Astrocyte (in vitro differentiated cells and primary cell): ENCODE data around the gene PIGL. TPM values are rescaled to one million over a fixed set of nuclear protein-coding genes. Genes with fewer than 3 reads are reported as not detected.

Source experiments
- DNase-seq: peaks from one replicate; pipeline ENCODE4 v3.0.0-alpha.2; 2010; ENCODE audit warnings: low read depth
- FAIRE-seq: peaks from 2 replicates; lab custom pipeline; 2011; peaks lifted over from hg19 to GRCh38; lab: Jason Lieb, UNC
- H2AFZ ChIP-seq: 2 replicates; pipeline ENCODE4 v1.6.0; 2012; ENCODE audit warnings: low read depth, low read length, inconsistent platforms
- H3K27ac ChIP-seq: 2 replicates; pipeline ENCODE4 v1.5.1; 2011; ENCODE audit warnings: low read depth, low read length, inconsistent platforms
- H3K27me3 ChIP-seq: 2 replicates; pipeline ENCODE4 v1.6.0; 2011; ENCODE audit warnings: low read length, inconsistent platforms; ENCODE audit not compliant: insufficient read depth
- H3K36me3 ChIP-seq: 2 replicates; pipeline ENCODE4 v1.5.1; 2011; ENCODE audit warnings: low read length, inconsistent platforms; ENCODE audit not compliant: insufficient read depth
- H3K4me1 ChIP-seq: 2 replicates; pipeline ENCODE4 v1.5.1; 2011; ENCODE audit warnings: low read length, inconsistent platforms; ENCODE audit not compliant: insufficient read depth
- H3K4me2 ChIP-seq: 2 replicates; pipeline ENCODE4 v1.6.0; 2012; ENCODE audit warnings: low read length, inconsistent platforms
- H3K4me3 ChIP-seq: 2 replicates; pipeline ENCODE4 v1.5.1; 2011; ENCODE audit warnings: low read depth, mild to moderate bottlenecking, low read length, inconsistent platforms; ENCODE audit not compliant: insufficient read depth
- H3K79me2 ChIP-seq: 2 replicates; pipeline ENCODE4 v1.6.0; 2012; ENCODE audit warnings: mild to moderate bottlenecking, low read length, inconsistent platforms; ENCODE audit not compliant: insufficient read depth
- H3K9ac ChIP-seq: 2 replicates; pipeline ENCODE4 v1.6.0; 2012; ENCODE audit warnings: mild to moderate bottlenecking, low read length, inconsistent platforms
- H3K9me3 ChIP-seq: 2 replicates; pipeline ENCODE4 v1.5.1; 2012; ENCODE audit warnings: low read depth, mild to moderate bottlenecking, low read length, inconsistent platforms; ENCODE audit not compliant: insufficient read depth
- H4K20me1 ChIP-seq: 2 replicates; pipeline ENCODE4 v1.6.0; 2012; ENCODE audit warnings: low read length, inconsistent platforms; ENCODE audit not compliant: insufficient read depth
- H3K27ac Mint-ChIP-seq: one replicate; pipeline ENCODE4 v1.8.0; 2021; ENCODE audit warnings: mild to moderate bottlenecking, mixed read lengths; ENCODE audit not compliant: unreplicated experiment
- H3K27me3 Mint-ChIP-seq: one replicate; pipeline ENCODE4 v1.8.0; 2021; ENCODE audit warnings: low read depth, mixed read lengths; ENCODE audit not compliant: unreplicated experiment
- H3K36me3 Mint-ChIP-seq: one replicate; pipeline ENCODE4 v1.8.0; 2021; ENCODE audit warnings: low read depth, mixed read lengths; ENCODE audit not compliant: unreplicated experiment
- H3K4me1 Mint-ChIP-seq: one replicate; pipeline ENCODE4 v1.8.0; 2021; ENCODE audit warnings: low read depth, mixed read lengths; ENCODE audit not compliant: unreplicated experiment
- H3K4me3 Mint-ChIP-seq: one replicate; pipeline ENCODE4 v1.8.0; 2021; ENCODE audit warnings: mild to moderate bottlenecking, moderate library complexity, mixed read lengths; ENCODE audit not compliant: unreplicated experiment
- H3K9me3 Mint-ChIP-seq: one replicate; pipeline ENCODE4 v1.8.0; 2021; ENCODE audit warnings: mild to moderate bottlenecking, mixed read lengths; ENCODE audit not compliant: unreplicated experiment
- CTCF ChIP-seq: IDR thresholded peaks from 2 replicates; pipeline ENCODE4 v1.5.1; 2011; ENCODE audit warnings: low read depth, mild to moderate bottlenecking, inconsistent platforms, low read length, moderate library complexity; ENCODE audit not compliant: insufficient read depth
- EZH2 ChIP-seq: IDR thresholded peaks from 2 replicates; pipeline ENCODE4 v1.6.1; 2012; ENCODE audit warnings: mild to moderate bottlenecking, low read length, inconsistent platforms; ENCODE audit not compliant: insufficient read depth
- total RNA-seq: library from RNA; stranded (reverse); gene quantifications from 2 replicates; pipeline ENCODE4 v1.2.1, GENCODE V29; 2021

Gene PIGL
- total RNA-seq, 1 donor from 2014 or later, result 21.9 TPM

- peaks cover 14% of the 10 kb centered on the region for H3K36me3 ChIP-seq
Measured at GRCh38 chr17:16348586-16348985, 131.6 kb downstream of the PIGL start.

GRCh38 chr17:16349431-16349830 is 132.4 kb downstream of the PIGL start:
- H3K27ac Mint-ChIP-seq, result no peak overlapping the region
- Histone ChIP-seq H3K4me2 (no peak overlapping the region), H3K36me3 (peaks cover 14% of the 10 kb centered on the region), H3K9me3 (no peaks in the 10 kb centered on the region), H2AFZ (no peak overlapping the region), H3K27me3 (no peaks in the 10 kb centered on the region), H3K79me2 (peaks cover 32% of the 10 kb centered on the region), H3K4me3 (no peak overlapping the region), H3K9ac (no peak overlapping the region), H3K4me1 (peaks cover 3% of the 10 kb centered on the region), H3K27ac (no peak overlapping the region), H4K20me1 (peaks cover 4% of the 10 kb centered on the region)
- H3K27me3 Mint-ChIP-seq, result no peaks in the 10 kb centered on the region
- peaks cover 2% of the 10 kb centered on the region for H3K4me1 Mint-ChIP-seq
- H3K4me3 Mint-ChIP-seq, result no peak overlapping the region
- no peaks in the 10 kb centered on the region for H3K36me3 Mint-ChIP-seq
- TF ChIP-seq CTCF (no peak), EZH2 (no peak)
- H3K9me3 Mint-ChIP-seq, result no peaks in the 10 kb centered on the region
- FAIRE-seq (no peak), DNase-seq (no peak)

More at GRCh38 chr17:16348586-16348985, 131.6 kb downstream of the PIGL start:
- DNase-seq (no peak), FAIRE-seq (no peak)
- H3K79me2 ChIP-seq, result peaks cover 31% of the 10 kb centered on the region
- no peak overlapping the region for H3K4me3 Mint-ChIP-seq
- no peak overlapping the region for H3K4me2 ChIP-seq
- peaks cover 5% of the 10 kb centered on the region for H3K36me3 Mint-ChIP-seq
- TF ChIP-seq CTCF (no peak), EZH2 (no peak)
- H3K9me3 ChIP-seq, result no peaks in the 10 kb centered on the region
- no peaks in the 10 kb centered on the region for H3K9me3 Mint-ChIP-seq
- no peaks in the 10 kb centered on the region for H3K27me3 Mint-ChIP-seq
- H3K4me1 Mint-ChIP-seq, result peaks cover 2% of the 10 kb centered on the region
- peaks cover 2% of the 10 kb centered on the region for H3K4me1 ChIP-seq
- no peak overlapping the region for H3K27ac ChIP-seq
- no peak overlapping the region for H3K4me3 ChIP-seq
- H4K20me1 ChIP-seq, result peaks cover 4% of the 10 kb centered on the region
- no peak overlapping the region for H3K27ac Mint-ChIP-seq
- H2AFZ ChIP-seq, result no peak overlapping the region
- no peak overlapping the region for H3K9ac ChIP-seq
- no peaks in the 10 kb centered on the region for H3K27me3 ChIP-seq

GRCh38 chr17:16351831-16352230 is 134.8 kb downstream of the PIGL start:
- H3K4me3 ChIP-seq, result peak overlapping the region; percentile 88
- peak overlapping the region; percentile 98 for H3K4me2 ChIP-seq
- peak overlapping the region; percentile 85 for H3K9ac ChIP-seq
- no peaks in the 10 kb centered on the region for H3K9me3 ChIP-seq
- Mint-ChIP-seq H3K27ac (peak overlapping the region; percentile 88), H3K27me3 (peaks cover 2% of the 10 kb centered on the region), H3K4me3 (peak overlapping the region; percentile 92), H3K36me3 (no peaks in the 10 kb centered on the region), H3K9me3 (no peaks in the 10 kb centered on the region), H3K4me1 (peaks cover 2% of the 10 kb centered on the region)
- peak overlapping the region; percentile 51 for H3K27ac ChIP-seq
- TF ChIP-seq EZH2 (no peak), CTCF (no peak)
- H3K4me1 ChIP-seq, result peaks cover 3% of the 10 kb centered on the region
- FAIRE-seq (peak; percentile 74), DNase-seq (peak; percentile 65)
- H3K79me2 ChIP-seq, result peaks cover 32% of the 10 kb centered on the region
- peaks cover 4% of the 10 kb centered on the region for H4K20me1 ChIP-seq
- H3K27me3 ChIP-seq, result no peaks in the 10 kb centered on the region
- H2AFZ ChIP-seq, result peak overlapping the region; percentile 85
- H3K36me3 ChIP-seq, result peaks cover 14% of the 10 kb centered on the region
